Stimulated activated CD8-positive, alpha-beta memory T cell treated with anti-CD3 and anti-CD28 coated beads, Interleukin-12 subunit alpha, Interleukin-12 subunit beta, amount 100 ng/mL, for 1 hour (primary cell): ENCODE data around the gene MICAL3.

Experiments
- DNase-seq: peaks from one replicate; pipeline ENCODE4 v3.0.0-alpha.2; 2020; ENCODE audit warnings: low read depth

The MICAL3 gene

GRCh38 chr22:17869285-17870096 lies 154.9 kb downstream of the MICAL3 start:
- no peak for DNase-seq

- DNase-seq, result no peak
Measured at GRCh38 chr22:17868771-17869170, 155.6 kb downstream of the MICAL3 start.

- no peak for DNase-seq
Measured at GRCh38 chr22:17867160-17867785, 157.1 kb downstream of the MICAL3 start.

- no peak for DNase-seq
Measured at GRCh38 chr22:17866621-17867020, 157.7 kb downstream of the MICAL3 start.

- DNase-seq, result no peak
Measured at GRCh38 chr22:17866127-17866526, 158.2 kb downstream of the MICAL3 start.

- DNase-seq, result no peak
Measured at GRCh38 chr22:17865183-17866055, 158.9 kb downstream of the MICAL3 start.

GRCh38 chr22:17864398-17865182 lies 159.8 kb downstream of the MICAL3 start:
- no peak for DNase-seq

- DNase-seq, result no peak
Measured at GRCh38 chr22:17862646-17863181, 161.6 kb downstream of the MICAL3 start.

GRCh38 chr22:17861909-17862308 lies 162.5 kb downstream of the MICAL3 start:
- no peak for DNase-seq

GRCh38 chr22:17860220-17860965 lies 164.0 kb downstream of the MICAL3 start:
- no peak for DNase-seq

- no peak for DNase-seq
Measured at GRCh38 chr22:17858033-17858432, 166.3 kb downstream of the MICAL3 start.

- DNase-seq, result no peak
Measured at GRCh38 chr22:17855572-17856290, 168.6 kb downstream of the MICAL3 start.

- no peak for DNase-seq
Measured at GRCh38 chr22:17853073-17853472, 171.3 kb downstream of the MICAL3 start.

- DNase-seq, result no peak
Measured at GRCh38 chr22:17851759-17852158, 172.6 kb downstream of the MICAL3 start.

- DNase-seq, result no peak
Measured at GRCh38 chr22:17847360-17848078, 176.8 kb downstream of the MICAL3 start.

GRCh38 chr22:17846326-17846992 lies 177.9 kb downstream of the MICAL3 start:
- DNase-seq, result no peak

GRCh38 chr22:17845790-17846189 lies 178.6 kb downstream of the MICAL3 start:
- no peak for DNase-seq

- no peak for DNase-seq
Measured at GRCh38 chr22:17845327-17845726, 179.0 kb downstream of the MICAL3 start.

- no peak for DNase-seq
Measured at GRCh38 chr22:17844150-17844549, 180.2 kb downstream of the MICAL3 start.
